ENCODE results near the gene PPP2CA.

DNA sequence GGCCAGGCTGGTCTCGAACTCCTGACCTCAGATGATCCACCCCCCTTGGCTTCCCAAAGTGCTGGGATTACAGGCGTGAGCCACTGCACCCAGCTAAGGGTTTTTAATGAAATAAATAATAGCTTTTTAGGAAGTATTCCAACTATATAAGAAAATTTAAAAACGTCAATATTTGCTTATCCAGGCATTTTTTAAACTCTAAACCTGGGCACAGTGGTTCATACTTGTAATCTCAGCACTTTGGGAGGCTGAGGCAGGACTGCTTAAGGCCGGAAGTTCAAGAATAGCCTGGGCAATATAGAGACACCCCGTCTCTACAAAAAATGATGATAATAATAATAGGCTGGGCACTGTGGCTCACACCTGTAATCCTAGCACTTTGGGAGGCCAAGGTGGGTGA lies 63.3 kb downstream of the PPP2CA start:
- TF ChIP-seq, protein P1, sequence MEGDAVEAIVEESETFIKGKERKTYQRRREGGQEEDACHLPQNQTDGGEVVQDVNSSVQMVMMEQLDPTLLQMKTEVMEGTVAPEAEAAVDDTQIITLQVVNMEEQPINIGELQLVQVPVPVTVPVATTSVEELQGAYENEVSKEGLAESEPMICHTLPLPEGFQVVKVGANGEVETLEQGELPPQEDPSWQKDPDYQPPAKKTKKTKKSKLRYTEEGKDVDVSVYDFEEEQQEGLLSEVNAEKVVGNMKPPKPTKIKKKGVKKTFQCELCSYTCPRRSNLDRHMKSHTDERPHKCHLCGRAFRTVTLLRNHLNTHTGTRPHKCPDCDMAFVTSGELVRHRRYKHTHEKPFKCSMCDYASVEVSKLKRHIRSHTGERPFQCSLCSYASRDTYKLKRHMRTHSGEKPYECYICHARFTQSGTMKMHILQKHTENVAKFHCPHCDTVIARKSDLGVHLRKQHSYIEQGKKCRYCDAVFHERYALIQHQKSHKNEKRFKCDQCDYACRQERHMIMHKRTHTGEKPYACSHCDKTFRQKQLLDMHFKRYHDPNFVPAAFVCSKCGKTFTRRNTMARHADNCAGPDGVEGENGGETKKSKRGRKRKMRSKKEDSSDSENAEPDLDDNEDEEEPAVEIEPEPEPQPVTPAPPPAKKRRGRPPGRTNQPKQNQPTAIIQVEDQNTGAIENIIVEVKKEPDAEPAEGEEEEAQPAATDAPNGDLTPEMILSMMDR (IDR thresholded peaks at IDR 0.05): no peak
- no peak for TF ChIP-seq POLR2A (IDR thresholded peaks at IDR 0.05)

Measured in heart left ventricle (tissue), 13 donors.